HG03354 (cell line): ENCODE data around the gene WEE2.
"Not testable (repeated sequence)": the region's sequence is repeated elsewhere in the genome, so short reads cannot be mapped to it uniquely, and the experiment has no call there.

Experiments
- ATAC-seq: cut with Tn5 transposase; IDR thresholded peaks from one replicate; pipeline ENCODE4 v1.9.1; 2021; ENCODE audit warnings: mild to moderate bottlenecking; ENCODE audit not compliant: unreplicated experiment, poor library complexity, severe bottlenecking

The WEE2 gene

GRCh38 chr7:141754939-141755338 is 46.8 kb downstream of the WEE2 start:
- no peak for ATAC-seq

GRCh38 chr7:141763797-141764196 is 55.6 kb downstream of the WEE2 start, which contains the start of gene TAS2R3:
TAS2R3 (plus strand) TSS chr7:141764097; CDS start chr7:141764159, 62 bp downstream.
- no peak for ATAC-seq

- not testable (repeated sequence) for ATAC-seq
Measured at GRCh38 chr7:141770083-141770583, 62.0 kb downstream of the WEE2 start.

GRCh38 chr7:141776374-141776773 is 68.2 kb downstream of the WEE2 start, which contains the start of gene TAS2R4:
TAS2R4 (plus strand) TSS chr7:141776674; CDS start chr7:141778489, 1,815 bp downstream.
- no peak for ATAC-seq
